HepG2 (cell line): ENCODE measurements around the gene ZWILCH. TPM values are rescaled to one million over a fixed set of nuclear protein-coding genes. Genes with fewer than 3 reads are reported as not detected.
A peak's percentile ranks its signal among the peaks of the same experiment; 100 is the strongest.

Experiments used
- ETV6 ChIP-seq: sonication (generic); formaldehyde crosslinking; conservative IDR thresholded peaks from 2 replicates; pipeline ENCODE4 v1.4.0; 2020; ENCODE audit warnings: missing genetic modification reagents
- FOXA1 ChIP-seq, 2 experiments: fragments of 450-650 bp in 1 of 2; sonication (generic) in 1 of 2; formaldehyde crosslinking in 1 of 2; IDR thresholded peaks; 2 replicates each; pipeline versions ENCODE4 v1.4.0 to v1.6.1; 2016 to 2020; ENCODE audit warnings: missing genetic modification reagents in 1 of 2
- GABPB1 ChIP-seq: IDR thresholded peaks from 2 replicates; pipeline ENCODE4 v1.6.1; 2016; ENCODE audit warnings: mild to moderate bottlenecking, missing genetic modification reagents, moderate library complexity, missing compliant biosample characterization
- HDAC2 ChIP-seq: sonication (generic); formaldehyde crosslinking; IDR thresholded peaks from 2 replicates; pipeline ENCODE4 v1.4.0; 2020; ENCODE audit warnings: missing genetic modification reagents
- MIER3 ChIP-seq: IDR thresholded peaks from 2 replicates; pipeline ENCODE4 v1.6.1; 2016; ENCODE audit warnings: missing compliant biosample characterization, borderline replicate concordance
- NFIC ChIP-seq: IDR thresholded peaks from 2 replicates; pipeline ENCODE4 v1.6.1; 2012; ENCODE audit warnings: mild to moderate bottlenecking, low read length, inconsistent platforms
- NFYB ChIP-seq: sonication (generic); formaldehyde crosslinking; IDR thresholded peaks from 2 replicates; pipeline ENCODE4 v1.4.0; 2020; ENCODE audit warnings: missing genetic modification reagents
- SATB2 ChIP-seq: sonication (generic); formaldehyde crosslinking; IDR thresholded peaks from 2 replicates; pipeline ENCODE4 v1.5.0; 2020; ENCODE audit warnings: missing genetic modification reagents
- ZBTB7A ChIP-seq: sonication (generic); formaldehyde crosslinking; IDR thresholded peaks from 2 replicates; pipeline ENCODE4 v1.8.0; 2022; ENCODE audit warnings: mild to moderate bottlenecking, missing genetic modification reagents
- ZNF180 ChIP-seq: sonication (generic); formaldehyde crosslinking; IDR thresholded peaks from 2 replicates; pipeline ENCODE4 v1.4.0; 2020; ENCODE audit warnings: low read depth, missing genetic modification reagents, borderline replicate concordance
- ZNF607 ChIP-seq: sonication (generic); formaldehyde crosslinking; IDR thresholded peaks from 2 replicates; pipeline ENCODE4 v1.5.1; 2020; ENCODE audit warnings: missing genetic modification reagents, mild to moderate bottlenecking, borderline replicate concordance
- ZNF780A ChIP-seq: sonication (generic); formaldehyde crosslinking; IDR thresholded peaks from 2 replicates; pipeline ENCODE4 v1.8.0; 2022; ENCODE audit warnings: mild to moderate bottlenecking, missing genetic modification reagents, moderate library complexity
- polyA plus RNA-seq, 8 experiments: library from polyadenylated mRNA; depleted of rRNA in 3 of 8; stranded (reverse) in 7 of 8; unstranded in 1 of 8; fragments of >200 nt; fragmentation: Illumina TruSeq in 4 of 8; extraction: Trizol in 4 of 8; gene quantifications; 2 replicates each; pipeline versions ENCODE4 v1.2.1 to v1.2.3, GENCODE V29; 2011 to 2016; ENCODE audit warnings: low read depth in 4 of 8, missing spikeins in 1 of 8, mixed read lengths in 1 of 8; ENCODE audit not compliant: insufficient read depth in 1 of 8
- total RNA-seq, 5 experiments: library from RNA; depleted of rRNA; stranded (reverse); fragments of >200 nt; fragmentation: Illumina TruSeq; extraction: Trizol; gene quantifications; 2 replicates each; pipeline ENCODE4 v1.2.3, GENCODE V29; 2016; ENCODE audit warnings: low read depth in 1 of 5
- TF ChIP-seq, protein P1 (sequence below): sonication (generic); formaldehyde crosslinking; IDR thresholded peaks from 2 replicates; pipeline ENCODE4 v1.5.1; 2020; ENCODE audit warnings: missing genetic modification reagents, mild to moderate bottlenecking, borderline replicate concordance
- TF ChIP-seq, protein P2 (sequence below): sonication (generic); formaldehyde crosslinking; IDR thresholded peaks from 2 replicates; pipeline ENCODE4 v1.4.0; 2020; ENCODE audit warnings: low read depth, missing genetic modification reagents
- TF ChIP-seq, protein P3 (sequence below): sonication (generic); formaldehyde crosslinking; conservative IDR thresholded peaks from 2 replicates; pipeline ENCODE4 v1.8.1; 2023; ENCODE audit warnings: missing genetic modification reagents
- TF ChIP-seq, protein P4 (sequence below): sonication (generic); formaldehyde crosslinking; IDR thresholded peaks from 2 replicates; pipeline ENCODE4 v1.8.1; 2023; ENCODE audit warnings: mild to moderate bottlenecking, inconsistent platforms, moderate library complexity, missing genetic modification reagents, borderline replicate concordance
- TF ChIP-seq, protein P5 (sequence below): sonication (generic); formaldehyde crosslinking; IDR thresholded peaks from 2 replicates; pipeline ENCODE4 v1.5.1; 2020; ENCODE audit warnings: missing genetic modification reagents, mild to moderate bottlenecking, borderline replicate concordance

The ZWILCH gene
- total and polyA plus RNA-seq, 2 of the 13 experiments (the other 11 are each of a cell fraction or from before 2014, with no cell fraction given) = 9.5 to 27.8 TPM

DNA sequence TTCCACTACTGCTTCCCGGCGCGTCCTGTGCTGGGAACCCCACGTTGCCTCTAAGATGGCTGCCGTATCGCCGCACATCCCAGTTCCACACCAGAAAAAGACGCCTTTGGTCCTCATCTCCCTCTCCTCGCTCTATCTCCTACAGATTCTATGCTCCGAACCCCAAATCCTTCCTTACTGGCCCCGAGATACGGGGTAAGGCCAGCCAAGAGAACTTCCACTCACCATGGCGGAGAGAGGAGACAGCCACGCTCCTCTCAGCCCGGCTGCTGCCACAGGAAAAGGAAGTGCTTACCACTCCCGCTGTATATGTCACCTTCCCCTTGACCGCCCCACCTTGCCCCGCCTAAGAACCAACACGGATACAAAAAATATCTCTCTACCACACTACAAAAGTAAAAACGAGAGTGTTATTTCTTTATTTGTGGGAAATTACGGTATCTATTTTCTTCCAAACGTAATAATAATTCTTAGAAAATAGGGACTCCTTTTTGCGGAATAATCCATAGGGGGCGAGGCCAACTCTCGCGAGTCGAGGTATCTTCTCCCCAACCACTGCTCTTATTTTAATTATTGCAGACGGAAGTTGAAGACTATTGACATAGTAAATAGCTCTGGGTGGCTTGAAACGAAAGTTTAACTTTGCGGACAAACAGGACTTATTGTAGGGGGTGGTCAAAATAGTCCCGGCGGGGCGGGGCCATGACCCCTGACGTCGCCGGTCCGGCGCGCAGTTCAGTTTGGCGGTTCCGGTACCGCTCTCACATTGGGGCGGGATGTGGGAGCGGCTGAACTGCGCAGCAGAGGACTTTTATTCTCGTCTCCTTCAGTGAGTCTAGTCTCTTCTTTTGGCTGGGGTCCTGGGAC is at the start of gene ZWILCH, which contains the start of gene RPL4 (continued):
- TF ChIP-seq, protein P1, sequence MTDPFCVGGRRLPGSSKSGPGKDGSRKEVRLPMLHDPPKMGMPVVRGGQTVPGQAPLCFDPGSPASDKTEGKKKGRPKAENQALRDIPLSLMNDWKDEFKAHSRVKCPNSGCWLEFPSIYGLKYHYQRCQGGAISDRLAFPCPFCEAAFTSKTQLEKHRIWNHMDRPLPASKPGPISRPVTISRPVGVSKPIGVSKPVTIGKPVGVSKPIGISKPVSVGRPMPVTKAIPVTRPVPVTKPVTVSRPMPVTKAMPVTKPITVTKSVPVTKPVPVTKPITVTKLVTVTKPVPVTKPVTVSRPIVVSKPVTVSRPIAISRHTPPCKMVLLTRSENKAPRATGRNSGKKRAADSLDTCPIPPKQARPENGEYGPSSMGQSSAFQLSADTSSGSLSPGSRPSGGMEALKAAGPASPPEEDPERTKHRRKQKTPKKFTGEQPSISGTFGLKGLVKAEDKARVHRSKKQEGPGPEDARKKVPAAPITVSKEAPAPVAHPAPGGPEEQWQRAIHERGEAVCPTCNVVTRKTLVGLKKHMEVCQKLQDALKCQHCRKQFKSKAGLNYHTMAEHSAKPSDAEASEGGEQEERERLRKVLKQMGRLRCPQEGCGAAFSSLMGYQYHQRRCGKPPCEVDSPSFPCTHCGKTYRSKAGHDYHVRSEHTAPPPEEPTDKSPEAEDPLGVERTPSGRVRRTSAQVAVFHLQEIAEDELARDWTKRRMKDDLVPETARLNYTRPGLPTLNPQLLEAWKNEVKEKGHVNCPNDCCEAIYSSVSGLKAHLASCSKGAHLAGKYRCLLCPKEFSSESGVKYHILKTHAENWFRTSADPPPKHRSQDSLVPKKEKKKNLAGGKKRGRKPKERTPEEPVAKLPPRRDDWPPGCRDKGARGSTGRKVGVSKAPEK (CRISPR knock-in tag) = no peak
- TF ChIP-seq ZNF180 (CRISPR knock-in tag) = no peak
- TF ChIP-seq, protein P2, sequence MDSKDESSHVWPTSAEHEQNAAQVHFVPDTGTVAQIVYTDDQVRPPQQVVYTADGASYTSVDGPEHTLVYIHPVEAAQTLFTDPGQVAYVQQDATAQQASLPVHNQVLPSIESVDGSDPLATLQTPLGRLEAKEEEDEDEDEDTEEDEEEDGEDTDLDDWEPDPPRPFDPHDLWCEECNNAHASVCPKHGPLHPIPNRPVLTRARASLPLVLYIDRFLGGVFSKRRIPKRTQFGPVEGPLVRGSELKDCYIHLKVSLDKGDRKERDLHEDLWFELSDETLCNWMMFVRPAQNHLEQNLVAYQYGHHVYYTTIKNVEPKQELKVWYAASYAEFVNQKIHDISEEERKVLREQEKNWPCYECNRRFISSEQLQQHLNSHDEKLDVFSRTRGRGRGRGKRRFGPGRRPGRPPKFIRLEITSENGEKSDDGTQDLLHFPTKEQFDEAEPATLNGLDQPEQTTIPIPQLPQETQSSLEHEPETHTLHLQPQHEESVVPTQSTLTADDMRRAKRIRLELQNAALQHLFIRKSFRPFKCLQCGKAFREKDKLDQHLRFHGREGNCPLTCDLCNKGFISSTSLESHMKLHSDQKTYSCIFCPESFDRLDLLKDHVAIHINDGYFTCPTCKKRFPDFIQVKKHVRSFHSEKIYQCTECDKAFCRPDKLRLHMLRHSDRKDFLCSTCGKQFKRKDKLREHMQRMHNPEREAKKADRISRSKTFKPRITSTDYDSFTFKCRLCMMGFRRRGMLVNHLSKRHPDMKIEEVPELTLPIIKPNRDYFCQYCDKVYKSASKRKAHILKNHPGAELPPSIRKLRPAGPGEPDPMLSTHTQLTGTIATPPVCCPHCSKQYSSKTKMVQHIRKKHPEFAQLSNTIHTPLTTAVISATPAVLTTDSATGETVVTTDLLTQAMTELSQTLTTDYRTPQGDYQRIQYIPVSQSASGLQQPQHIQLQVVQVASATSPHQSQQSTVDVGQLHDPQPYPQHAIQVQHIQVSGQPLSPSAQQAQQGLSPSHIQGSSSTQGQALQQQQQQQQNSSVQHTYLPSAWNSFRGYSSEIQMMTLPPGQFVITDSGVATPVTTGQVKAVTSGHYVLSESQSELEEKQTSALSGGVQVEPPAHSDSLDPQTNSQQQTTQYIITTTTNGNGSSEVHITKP = no peak
- TF ChIP-seq GABPB1 = peak; percentile 94
- TF ChIP-seq NFIC = 0 out of 2 replicates have a peak, but pooled peaks have one; percentile 61
- peak; percentile 41 for TF ChIP-seq HDAC2 (CRISPR knock-in tag)
- TF ChIP-seq FOXA1 (IDR thresholded peaks at IDR 0.05) = no peak
- peak; percentile 78 for TF ChIP-seq FOXA1 (CRISPR knock-in tag; IDR thresholded peaks at IDR 0.05)
- TF ChIP-seq NFYB (CRISPR knock-in tag) = no peak; the same call in 1 of the 2 replicates
- no peak for TF ChIP-seq MIER3 (CRISPR knock-in tag)
- TF ChIP-seq, protein P3, sequence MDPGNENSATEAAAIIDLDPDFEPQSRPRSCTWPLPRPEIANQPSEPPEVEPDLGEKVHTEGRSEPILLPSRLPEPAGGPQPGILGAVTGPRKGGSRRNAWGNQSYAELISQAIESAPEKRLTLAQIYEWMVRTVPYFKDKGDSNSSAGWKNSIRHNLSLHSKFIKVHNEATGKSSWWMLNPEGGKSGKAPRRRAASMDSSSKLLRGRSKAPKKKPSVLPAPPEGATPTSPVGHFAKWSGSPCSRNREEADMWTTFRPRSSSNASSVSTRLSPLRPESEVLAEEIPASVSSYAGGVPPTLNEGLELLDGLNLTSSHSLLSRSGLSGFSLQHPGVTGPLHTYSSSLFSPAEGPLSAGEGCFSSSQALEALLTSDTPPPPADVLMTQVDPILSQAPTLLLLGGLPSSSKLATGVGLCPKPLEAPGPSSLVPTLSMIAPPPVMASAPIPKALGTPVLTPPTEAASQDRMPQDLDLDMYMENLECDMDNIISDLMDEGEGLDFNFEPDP (CRISPR knock-in tag) = no peak
- TF ChIP-seq, protein P4, sequence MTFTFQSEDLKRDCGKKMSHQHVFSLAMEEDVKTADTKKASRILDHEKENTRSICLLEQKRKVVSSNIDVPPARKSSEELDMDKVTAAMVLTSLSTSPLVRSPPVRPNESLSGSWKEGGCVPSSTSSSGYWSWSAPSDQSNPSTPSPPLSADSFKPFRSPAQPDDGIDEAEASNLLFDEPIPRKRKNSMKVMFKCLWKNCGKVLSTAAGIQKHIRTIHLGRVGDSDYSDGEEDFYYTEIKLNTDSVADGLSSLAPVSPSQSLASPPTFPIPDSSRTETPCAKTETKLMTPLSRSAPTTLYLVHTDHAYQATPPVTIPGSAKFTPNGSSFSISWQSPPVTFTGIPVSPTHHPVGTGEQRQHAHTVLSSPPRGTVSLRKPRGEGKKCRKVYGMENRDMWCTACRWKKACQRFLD = no peak; the same call in 1 of the 2 replicates
- TF ChIP-seq ZNF607 (CRISPR knock-in tag) = no peak; the same call in 1 of the 2 replicates
- TF ChIP-seq SATB2 (CRISPR knock-in tag) = 0 out of 2 replicates have a peak, but pooled peaks have one; percentile 44
- TF ChIP-seq, protein P5, sequence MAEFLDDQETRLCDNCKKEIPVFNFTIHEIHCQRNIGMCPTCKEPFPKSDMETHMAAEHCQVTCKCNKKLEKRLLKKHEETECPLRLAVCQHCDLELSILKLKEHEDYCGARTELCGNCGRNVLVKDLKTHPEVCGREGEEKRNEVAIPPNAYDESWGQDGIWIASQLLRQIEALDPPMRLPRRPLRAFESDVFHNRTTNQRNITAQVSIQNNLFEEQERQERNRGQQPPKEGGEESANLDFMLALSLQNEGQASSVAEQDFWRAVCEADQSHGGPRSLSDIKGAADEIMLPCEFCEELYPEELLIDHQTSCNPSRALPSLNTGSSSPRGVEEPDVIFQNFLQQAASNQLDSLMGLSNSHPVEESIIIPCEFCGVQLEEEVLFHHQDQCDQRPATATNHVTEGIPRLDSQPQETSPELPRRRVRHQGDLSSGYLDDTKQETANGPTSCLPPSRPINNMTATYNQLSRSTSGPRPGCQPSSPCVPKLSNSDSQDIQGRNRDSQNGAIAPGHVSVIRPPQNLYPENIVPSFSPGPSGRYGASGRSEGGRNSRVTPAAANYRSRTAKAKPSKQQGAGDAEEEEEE (CRISPR knock-in tag) = no peak
- TF ChIP-seq ZNF780A (CRISPR knock-in tag) = 0 out of 2 replicates have a peak, but pooled peaks have one; percentile 31
- no peak for TF ChIP-seq ZBTB7A (CRISPR knock-in tag)
- TF ChIP-seq ETV6 (CRISPR knock-in tag) = no peak; the same call in 1 of the 2 replicates
